ENCODE results near the gene ZKSCAN2. TPM values are rescaled to one million over a fixed set of nuclear protein-coding genes. Genes with fewer than 3 reads are reported as not detected.

Gene ZKSCAN2
- total and polyA plus RNA-seq, 2 donors (not counting 1 experiment from before 2014, with no cell fraction given): 2.1 to 4.3 TPM

- no peaks in the 10 kb centered on the region for H3K36me3 ChIP-seq (ENCODE audit: control insufficient read depth, insufficient read depth, low read length)
- H3K9ac ChIP-seq (ENCODE audit: insufficient read depth, low read length): no peak overlapping the region
- DNase-seq (ENCODE audit: low read depth in 2 of 2): no peak
- H3K4me1 ChIP-seq (ENCODE audit: control insufficient read depth, extremely low read depth, insufficient read depth, low read length): no peaks in the 10 kb centered on the region
- H2AFZ ChIP-seq (ENCODE audit: low read length): no peak overlapping the region
- H3K27me3 ChIP-seq (ENCODE audit: control insufficient read depth, insufficient read depth, low read length): no peaks in the 10 kb centered on the region
- no peaks in the 10 kb centered on the region for H3K79me2 ChIP-seq (ENCODE audit: control insufficient read depth, insufficient read depth, low read length)
- no peaks in the 10 kb centered on the region for H3K9me3 ChIP-seq (ENCODE audit: control insufficient read depth, insufficient read depth, low read depth, low read length)
- TF ChIP-seq EZH2 (IDR thresholded peaks at IDR 0.05; ENCODE audit: low read length, missing control alignments) (no peak), CTCF (conservative IDR thresholded peaks at IDR 0.05 in 1 of 2, IDR thresholded peaks at IDR 0.05 in 1 of 2; ENCODE audit: low read depth in 1 of 2, low read length in 2 of 2) (no peak)
- no peaks in the 10 kb centered on the region for H4K20me1 ChIP-seq (ENCODE audit: control insufficient read depth, extremely low read depth, insufficient read depth, low read length)
- H3K4me2 ChIP-seq (ENCODE audit: extremely low read depth, insufficient read depth, low read length): no peak overlapping the region
- H3K4me3 ChIP-seq (replicated peaks in 1 of 4; ENCODE audit: control extremely low read depth in 1 of 4, insufficient read depth in 1 of 4, low read depth in 3 of 4, low read length in 4 of 4): no peak overlapping the region
- no peak overlapping the region for H3K27ac ChIP-seq (ENCODE audit: insufficient read depth, low read length)
Measured at GRCh38 chr16:25279491-25279890, 21.8 kb upstream of the ZKSCAN2 start.

- no peak overlapping the region for H2AFZ ChIP-seq (ENCODE audit: low read length)
- H3K4me3 ChIP-seq (replicated peaks in 1 of 4; ENCODE audit: control extremely low read depth in 1 of 4, insufficient read depth in 1 of 4, low read depth in 3 of 4, low read length in 4 of 4): no peak overlapping the region
- no peaks in the 10 kb centered on the region for H3K9me3 ChIP-seq (ENCODE audit: control insufficient read depth, insufficient read depth, low read depth, low read length)
- H3K36me3 ChIP-seq (ENCODE audit: control insufficient read depth, insufficient read depth, low read length): no peaks in the 10 kb centered on the region
- H3K4me1 ChIP-seq (ENCODE audit: control insufficient read depth, extremely low read depth, insufficient read depth, low read length): no peaks in the 10 kb centered on the region
- H4K20me1 ChIP-seq (ENCODE audit: control insufficient read depth, extremely low read depth, insufficient read depth, low read length): no peaks in the 10 kb centered on the region
- H3K27me3 ChIP-seq (ENCODE audit: control insufficient read depth, insufficient read depth, low read length): no peaks in the 10 kb centered on the region
- no peak overlapping the region for H3K27ac ChIP-seq (ENCODE audit: insufficient read depth, low read length)
- H3K9ac ChIP-seq (ENCODE audit: insufficient read depth, low read length): no peak overlapping the region
- no peaks in the 10 kb centered on the region for H3K79me2 ChIP-seq (ENCODE audit: control insufficient read depth, insufficient read depth, low read length)
- DNase-seq (ENCODE audit: low read depth in 2 of 2): no peak
- no peak overlapping the region for H3K4me2 ChIP-seq (ENCODE audit: extremely low read depth, insufficient read depth, low read length)
- TF ChIP-seq EZH2 (IDR thresholded peaks at IDR 0.05; ENCODE audit: low read length, missing control alignments) (no peak), CTCF (conservative IDR thresholded peaks at IDR 0.05 in 1 of 2, IDR thresholded peaks at IDR 0.05 in 1 of 2; ENCODE audit: low read depth in 1 of 2, low read length in 2 of 2) (no peak)
Measured at GRCh38 chr16:25271421-25271820, 13.8 kb upstream of the ZKSCAN2 start.

- Histone ChIP-seq H3K4me3 (replicated peaks in 1 of 4; ENCODE audit: control extremely low read depth in 1 of 4, insufficient read depth in 1 of 4, low read depth in 3 of 4, low read length in 4 of 4) (no peak overlapping the region), H3K4me2 (ENCODE audit: extremely low read depth, insufficient read depth, low read length) (no peak overlapping the region), H2AFZ (ENCODE audit: low read length) (no peak overlapping the region), H3K9me3 (ENCODE audit: control insufficient read depth, insufficient read depth, low read depth, low read length) (no peaks in the 10 kb centered on the region), H4K20me1 (ENCODE audit: control insufficient read depth, extremely low read depth, insufficient read depth, low read length) (no peaks in the 10 kb centered on the region), H3K4me1 (ENCODE audit: control insufficient read depth, extremely low read depth, insufficient read depth, low read length) (no peaks in the 10 kb centered on the region), H3K27ac (ENCODE audit: insufficient read depth, low read length) (no peak overlapping the region), H3K9ac (ENCODE audit: insufficient read depth, low read length) (no peak overlapping the region), H3K79me2 (ENCODE audit: control insufficient read depth, insufficient read depth, low read length) (no peaks in the 10 kb centered on the region), H3K36me3 (ENCODE audit: control insufficient read depth, insufficient read depth, low read length) (no peaks in the 10 kb centered on the region), H3K27me3 (ENCODE audit: control insufficient read depth, insufficient read depth, low read length) (no peaks in the 10 kb centered on the region)
- DNase-seq (ENCODE audit: low read depth in 2 of 2): no peak
- TF ChIP-seq EZH2 (IDR thresholded peaks at IDR 0.05; ENCODE audit: low read length, missing control alignments) (no peak), CTCF (conservative IDR thresholded peaks at IDR 0.05 in 1 of 2, IDR thresholded peaks at IDR 0.05 in 1 of 2; ENCODE audit: low read depth in 1 of 2, low read length in 2 of 2) (no peak)
Measured at GRCh38 chr16:25270577-25270976, 12.9 kb upstream of the ZKSCAN2 start.

Measured in fibroblast of lung (primary cell).